ENCODE measurements around the gene SDF2L1.
"Not testable (repeated sequence)": the region's sequence is repeated elsewhere in the genome, so short reads cannot be mapped to it uniquely, and the experiment has no call there.

Gene SDF2L1

DNA sequence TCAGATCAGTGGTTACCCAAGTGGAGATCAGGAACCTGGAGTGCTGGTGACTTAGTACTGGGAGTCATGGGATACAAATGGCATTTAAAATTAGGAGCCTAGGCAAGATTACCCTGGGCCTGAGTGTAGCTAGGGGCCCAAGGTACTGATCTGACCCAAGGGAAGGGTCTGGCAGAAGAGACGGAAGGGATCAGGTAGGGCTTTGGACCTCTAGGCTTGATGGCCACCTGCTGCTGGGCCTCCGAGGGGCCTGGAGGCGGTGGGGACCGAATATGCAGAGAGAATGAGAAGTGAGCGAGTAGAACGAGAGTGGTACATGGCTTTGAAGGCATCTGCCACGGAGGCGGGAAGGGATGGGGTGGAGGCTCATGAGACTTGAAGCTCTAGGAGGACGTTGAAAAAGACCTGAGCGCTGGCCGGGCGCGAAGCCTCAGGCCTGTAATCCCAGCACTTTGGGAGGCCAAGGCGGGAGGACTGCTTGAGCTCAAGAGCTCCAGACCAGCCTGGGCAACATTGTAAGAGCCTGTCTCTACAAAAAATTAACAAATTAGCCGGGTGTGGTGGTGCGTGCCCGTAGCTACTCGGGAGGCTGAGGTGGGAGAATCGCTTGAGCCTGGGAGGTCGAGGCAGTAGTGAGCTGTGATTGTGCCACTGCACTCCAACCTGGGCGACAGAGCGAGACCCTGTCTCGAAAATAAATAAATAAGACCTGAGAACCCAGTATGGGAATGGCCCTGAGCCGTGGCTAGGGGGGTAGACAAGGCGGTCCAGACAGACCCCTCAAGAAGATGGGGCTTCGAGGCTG lies 23.1 kb downstream of the SDF2L1 start:
- no peak for DNase-seq

DNA sequence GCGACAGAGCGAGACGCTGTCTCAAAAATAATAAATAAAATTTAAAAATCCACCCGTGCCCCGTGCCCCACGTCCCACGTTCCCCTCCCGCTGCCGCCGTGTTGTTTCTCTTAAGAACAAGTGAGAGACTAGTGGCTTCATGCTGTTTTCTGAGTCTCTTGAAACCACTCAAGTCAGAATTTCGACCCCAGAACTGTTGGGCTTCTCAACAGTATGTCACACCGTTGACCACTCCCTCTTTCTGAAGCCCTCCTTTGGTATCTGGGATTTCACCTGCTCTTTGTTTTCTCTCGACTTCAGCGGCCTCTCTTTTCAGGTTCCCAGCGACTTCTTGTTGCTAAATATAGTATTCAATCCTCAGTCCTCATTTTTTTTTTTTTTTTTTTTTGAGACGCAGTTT lies 24.7 kb downstream of the SDF2L1 start:
- DNase-seq, result no peak

DNA sequence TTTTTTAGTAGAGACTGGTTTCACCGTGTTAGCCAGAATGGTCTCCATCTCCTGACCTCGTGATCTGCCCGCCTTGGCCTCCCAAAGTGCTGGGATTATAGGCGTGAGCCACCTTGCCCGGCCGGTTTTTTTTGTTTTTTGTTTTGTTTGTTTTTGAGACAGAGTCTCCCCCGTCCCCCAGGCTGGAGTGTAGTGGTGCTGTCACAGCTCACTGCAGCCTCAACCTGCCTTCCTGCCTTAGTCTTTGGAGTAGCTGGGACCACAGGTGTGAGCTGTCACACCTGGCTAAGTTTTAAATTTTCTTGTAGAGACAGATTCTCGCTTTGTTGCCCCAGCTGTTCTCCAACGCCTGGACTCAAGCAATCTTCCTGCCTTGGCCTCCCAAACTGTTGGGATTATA lies 26.9 kb downstream of the SDF2L1 start:
- DNase-seq, result no peak

DNA sequence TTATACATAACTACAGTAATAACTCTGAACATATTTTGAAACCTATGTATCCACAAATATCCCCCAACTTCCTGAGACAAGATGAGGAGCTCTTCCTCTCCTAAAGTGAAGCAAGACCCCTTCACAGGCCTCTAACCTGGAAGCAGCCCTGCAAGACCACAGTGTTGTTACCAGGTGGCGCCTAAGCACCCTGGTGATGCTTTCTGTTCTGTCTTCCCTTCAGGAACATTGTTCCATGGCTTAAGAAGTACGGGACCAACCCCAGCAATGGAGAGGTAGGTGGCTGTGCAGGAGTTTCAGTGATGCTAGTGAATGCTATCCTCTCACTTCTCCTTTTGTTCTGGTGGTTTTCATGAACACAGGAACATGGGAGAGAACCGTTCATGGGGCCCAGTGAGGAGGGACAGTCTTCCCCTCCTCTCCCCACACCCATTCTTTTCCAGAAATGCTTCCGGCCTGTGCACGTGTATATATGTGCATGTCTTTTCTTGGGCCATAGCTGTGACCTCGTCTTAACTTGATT lies 30.1 kb downstream of the SDF2L1 start:
- no peak for DNase-seq

DNA sequence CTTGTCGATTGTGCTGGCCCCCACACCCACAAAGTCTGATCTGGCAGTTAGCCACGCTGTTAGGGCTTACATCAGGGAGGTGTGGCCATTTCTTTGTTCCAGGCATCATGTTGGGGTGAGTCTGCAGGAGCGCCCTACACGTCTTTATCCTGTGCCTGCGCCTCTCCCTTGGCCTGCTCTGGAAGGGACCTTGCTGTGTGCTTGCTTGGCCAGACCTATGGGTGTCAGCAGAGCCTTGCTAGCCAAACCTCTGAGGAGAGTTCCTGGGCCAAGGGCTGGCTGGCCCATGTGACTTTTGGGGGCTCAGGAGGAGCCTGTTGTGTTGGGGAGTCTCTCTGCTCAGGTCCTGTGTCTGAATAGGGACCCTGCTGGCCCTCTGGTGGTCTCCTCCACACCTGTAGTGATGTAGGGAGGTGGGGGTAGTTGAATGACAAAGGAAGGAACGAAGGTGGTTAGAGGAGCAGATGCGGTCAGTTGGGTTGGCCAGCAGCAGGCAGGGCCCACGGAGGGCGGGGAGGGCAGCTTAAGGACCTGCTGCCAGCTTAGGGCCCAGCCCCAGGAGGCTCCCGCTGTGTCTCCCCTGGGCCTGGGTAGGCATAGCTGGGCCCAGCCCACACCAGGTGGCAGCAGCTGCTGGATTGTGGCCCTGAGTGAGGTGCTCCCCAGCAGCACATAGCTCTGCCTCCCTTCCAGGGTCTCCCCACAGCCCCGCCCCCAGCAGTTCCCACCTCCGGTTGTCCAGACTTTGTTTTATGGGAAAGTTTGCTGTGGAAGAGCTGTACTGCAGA lies 31.6 kb downstream of the SDF2L1 start:
- no peak for DNase-seq

DNA sequence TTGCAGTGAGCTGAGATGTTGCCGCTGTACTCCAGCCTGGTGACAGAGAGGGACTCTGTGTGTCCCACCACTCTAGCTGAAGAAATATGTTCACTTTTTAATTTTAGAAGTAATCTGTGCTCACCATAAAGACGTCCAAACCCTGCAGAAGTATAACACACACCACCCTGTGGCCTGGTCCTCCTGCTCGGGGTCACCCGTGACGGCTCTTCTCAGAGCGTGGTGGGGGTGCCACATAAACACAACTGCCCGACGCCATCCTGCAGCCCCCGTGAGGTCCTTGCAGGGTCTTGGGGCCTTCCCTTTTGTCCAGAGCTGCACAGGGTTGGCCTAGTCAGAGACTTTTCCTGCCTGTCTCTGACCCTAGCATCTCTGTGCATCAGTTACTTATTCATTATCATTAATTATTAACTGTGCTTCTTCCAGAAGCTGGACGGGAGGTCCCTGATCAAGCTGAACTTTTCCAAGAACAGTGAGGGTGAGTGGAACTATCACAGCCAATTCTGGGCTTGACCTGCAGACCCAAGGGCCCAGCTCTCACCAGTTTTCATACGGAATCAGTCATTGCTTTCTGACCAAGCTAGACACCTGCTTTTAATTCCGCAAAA lies 32.6 kb downstream of the SDF2L1 start:
- DNase-seq, result no peak

DNA sequence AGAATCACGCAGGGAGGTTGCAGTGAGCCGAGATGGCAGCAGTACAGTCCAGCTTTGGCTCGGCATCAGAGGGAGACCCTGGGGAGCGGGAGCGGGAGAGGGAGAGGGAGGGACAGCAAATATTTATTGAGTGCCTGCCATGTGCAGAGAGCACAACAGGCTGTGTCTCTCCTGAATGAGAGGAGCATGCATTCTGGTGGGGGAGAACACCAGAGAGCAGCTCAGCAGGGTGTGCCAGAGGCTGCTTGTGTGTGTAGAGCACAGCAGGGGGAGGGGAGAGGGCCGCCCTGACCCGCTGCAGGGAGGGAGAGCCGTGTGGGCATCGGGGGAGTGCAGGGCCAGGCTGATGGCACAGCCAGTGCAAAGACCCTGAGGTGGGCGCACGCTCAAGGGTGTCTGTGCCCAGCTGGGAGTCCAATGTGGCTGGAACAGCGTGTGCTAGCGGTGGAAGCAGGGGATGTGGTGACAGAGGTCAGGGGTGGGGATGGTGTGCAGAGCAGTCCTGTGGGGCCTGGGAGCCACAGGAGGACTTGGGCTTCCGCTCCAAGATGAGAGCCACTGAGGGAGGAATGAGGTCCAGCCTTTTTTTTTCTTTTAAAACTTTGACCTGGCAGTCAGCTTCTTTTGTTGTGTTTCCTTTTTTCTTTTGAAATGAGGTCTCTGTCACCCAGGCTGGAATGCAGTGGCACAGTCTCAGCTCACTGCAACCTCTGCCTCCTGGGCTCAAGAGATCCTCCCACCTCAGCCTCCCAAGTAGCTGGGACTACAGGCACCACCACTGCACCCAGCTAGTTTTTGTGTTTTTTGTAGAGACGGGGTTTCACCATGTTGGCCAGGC lies 35.7 kb downstream of the SDF2L1 start:
- DNase-seq, result no peak

DNA sequence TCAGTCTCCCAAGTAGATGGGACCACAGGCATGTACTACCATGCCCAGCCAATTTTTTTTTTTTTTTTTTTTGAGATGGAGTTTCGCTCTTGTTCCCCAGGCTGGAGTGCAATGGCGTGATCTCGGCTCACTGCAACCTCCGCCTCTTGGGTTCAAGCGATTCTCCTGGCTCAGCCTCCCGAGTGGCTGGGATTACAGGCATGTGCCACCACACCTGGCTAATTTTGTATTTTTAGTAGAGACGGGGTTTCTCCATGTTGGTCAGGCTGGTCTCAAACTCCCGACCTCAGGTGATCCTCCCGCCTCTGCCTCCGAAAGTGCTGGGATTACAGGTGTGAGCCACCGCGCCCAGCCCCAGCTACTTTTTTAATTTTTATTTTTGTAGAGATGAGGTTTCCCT lies 36.7 kb downstream of the SDF2L1 start:
- DNase-seq, result not testable (repeated sequence)

DNA sequence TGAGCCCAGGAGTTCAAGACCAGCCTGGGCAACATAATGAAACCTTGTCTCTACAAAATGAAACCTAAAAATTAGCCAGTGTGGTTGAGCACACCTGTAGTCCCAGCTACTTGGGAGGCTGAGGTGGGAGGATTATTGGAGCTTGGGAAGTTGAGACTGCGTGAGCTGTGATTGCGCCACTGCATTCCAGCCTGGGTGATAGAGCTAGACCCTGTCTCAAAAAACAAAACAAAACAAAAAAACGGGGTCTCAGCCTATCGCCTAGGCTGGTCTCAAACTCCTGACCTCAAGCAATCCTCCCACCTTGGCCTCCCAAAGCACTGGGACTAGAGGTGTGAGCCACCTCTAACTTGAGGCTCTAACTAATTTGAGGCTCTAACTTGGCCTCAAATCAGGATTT lies 37.3 kb downstream of the SDF2L1 start:
- DNase-seq, result no peak

DNA sequence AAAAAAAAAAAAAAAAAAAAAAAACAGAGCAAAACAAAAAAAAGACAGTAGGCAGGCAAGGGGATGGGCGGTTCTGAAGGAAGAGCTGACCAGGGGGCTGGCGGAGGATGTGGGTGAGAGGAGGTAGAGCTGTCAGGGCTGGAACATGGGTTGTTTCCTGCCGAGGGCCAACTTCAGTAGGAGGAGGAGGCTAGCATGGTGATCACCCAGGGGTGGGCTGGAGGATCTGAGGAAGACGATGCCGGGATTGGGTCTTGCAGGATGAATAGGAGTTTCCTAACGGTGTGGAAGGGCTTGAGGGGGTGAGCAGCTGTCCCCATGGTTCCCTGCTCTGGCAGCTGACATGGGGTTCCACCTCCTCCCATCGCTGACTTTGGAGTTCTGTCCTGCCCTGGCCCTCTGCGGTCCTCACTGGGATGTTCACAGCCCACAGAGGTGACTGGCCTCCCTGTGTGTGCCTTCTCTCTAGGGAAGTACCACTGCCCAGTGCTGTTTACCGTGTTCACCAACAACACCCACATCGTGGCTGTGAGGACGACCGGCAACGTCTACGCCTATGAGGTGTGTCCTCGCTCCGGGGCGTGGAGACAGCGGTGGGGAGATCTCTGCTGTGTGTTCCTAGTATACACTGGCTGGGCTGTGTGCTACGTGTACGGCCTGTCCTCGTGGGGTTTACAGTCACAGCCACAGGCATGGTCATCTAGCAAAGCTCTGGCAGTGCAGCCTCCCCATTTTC lies 38.9 kb downstream of the SDF2L1 start:
- DNase-seq, result no peak

DNA sequence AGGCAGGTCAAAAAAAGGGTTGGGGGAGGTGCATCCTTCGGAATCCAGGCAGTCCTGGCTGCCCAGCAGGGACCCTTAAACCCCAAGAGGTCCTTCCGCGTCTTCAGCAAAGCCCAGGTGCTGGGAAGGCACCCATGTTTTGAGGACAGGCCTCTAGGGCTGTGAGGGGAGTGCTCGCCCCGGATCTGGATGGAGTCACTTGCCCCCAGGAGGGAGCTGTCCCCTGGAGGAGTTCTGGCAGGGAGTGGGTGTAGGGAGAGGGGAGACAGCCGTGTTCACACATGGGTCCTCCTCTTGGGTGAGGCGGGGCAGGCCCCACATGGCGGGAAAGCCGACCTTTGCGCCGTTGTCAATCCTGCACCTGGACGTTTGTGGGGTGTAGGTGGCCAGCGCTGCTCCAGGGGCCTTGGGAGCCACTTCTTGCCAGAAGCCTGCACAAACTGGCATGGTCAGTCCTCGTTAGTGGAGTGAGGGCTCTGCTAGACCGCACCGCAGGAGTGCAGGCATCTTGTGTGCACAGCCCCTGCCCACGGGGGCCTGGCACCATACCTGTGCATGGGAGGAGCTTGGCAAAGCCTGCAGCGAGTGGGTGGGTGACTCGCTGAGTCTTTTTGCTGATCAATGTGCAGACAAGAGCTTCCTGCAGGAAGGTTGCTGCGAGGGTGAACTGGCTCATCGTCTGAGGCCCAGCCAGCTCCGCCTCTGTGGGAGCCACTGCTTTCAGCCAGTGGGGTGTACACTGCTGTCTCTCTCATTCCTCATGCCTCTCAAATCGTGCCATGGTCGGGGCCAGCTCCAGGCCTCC lies 39.7 kb downstream of the SDF2L1 start:
- DNase-seq, result no peak

DNA sequence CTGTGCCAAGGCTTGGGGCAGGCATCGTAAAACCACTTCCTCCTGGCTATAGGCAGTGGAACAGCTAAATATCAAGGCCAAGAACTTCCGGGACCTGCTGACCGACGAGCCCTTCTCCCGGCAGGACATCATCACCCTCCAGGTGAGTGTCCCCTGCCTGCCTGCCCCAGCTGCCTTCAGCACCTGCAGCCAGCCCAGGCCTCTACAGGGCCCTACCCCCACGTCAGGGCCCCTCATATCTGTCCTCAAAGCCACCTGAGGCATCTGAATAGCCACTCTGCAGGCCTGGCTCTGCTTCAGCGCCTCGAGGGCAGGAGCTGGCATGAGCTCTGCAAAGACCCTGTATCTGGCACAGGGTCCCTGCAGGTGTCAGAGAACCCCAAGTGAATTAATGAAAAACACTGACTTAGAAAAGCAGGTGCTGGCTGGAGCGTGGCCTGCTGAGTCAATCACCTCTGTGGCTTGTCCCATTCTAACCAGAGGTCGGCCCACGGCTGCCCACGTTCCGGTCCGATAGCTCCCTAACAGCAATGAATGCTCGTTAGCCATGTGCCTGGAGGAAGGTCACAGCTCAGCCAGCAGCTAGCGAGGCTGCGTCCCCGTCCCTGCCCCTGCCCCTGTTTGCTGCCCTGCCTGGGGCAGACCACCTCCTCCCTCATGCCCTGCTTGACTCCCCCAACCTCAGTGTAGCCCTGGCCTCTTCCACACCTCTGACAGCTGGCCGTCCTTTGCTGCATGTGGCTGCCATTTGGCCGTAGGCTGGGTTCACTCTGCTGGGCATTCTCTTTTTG lies 40.5 kb downstream of the SDF2L1 start:
- no peak for DNase-seq

DNA sequence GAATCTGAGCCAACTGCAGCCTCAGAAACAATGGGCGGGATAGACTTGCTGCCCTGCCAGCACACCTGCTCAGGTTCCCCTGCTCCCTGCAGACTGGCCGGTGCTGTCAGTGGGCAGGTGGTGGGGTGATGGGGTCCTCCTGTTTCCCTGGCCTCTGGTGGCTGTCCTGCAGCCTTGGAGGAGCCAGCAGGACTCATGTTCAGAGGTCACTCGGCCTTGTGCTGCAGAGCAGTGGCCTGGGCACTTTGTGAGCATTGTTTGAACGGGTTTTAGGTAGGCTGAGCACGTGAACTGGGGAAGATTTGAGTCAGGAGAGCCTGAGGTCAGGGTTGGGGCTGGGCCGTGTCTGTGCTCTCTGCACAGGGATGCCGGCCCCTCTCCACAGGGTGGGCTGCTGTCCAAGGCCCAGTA lies 41.3 kb downstream of the SDF2L1 start:
- DNase-seq, result no peak

DNA sequence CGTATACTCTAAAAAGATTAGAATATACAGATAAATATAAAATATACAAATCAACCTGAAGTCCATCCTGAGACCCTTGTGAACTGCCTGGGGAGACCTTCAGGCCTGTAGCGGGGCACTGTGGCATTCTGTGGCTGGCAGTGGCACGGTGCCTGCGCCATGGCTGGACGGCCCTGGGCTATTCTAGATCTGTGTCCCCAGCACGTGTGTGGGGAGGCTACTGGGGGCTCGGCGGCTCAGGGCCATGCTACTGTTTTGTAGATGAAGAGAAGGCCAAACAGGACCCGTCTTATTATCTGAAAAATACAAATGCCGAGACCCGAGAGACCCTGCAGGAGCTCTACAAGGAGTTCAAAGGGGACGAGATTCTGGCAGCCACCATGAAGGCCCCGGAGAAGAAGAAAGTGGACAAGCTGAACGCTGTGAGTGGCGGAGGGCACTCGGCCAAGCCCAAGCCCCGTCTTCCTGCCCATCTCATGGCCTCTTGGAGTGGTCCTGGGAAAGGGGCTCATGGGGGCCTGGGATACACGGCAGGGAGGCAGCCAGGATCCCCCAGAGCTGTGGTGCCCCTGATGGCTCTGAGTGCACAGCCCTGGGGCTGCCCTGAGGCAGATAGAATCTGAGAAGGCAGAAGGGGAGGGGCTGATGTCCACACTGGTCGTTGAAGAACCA lies 42.5 kb downstream of the SDF2L1 start:
- DNase-seq, result no peak

DNA sequence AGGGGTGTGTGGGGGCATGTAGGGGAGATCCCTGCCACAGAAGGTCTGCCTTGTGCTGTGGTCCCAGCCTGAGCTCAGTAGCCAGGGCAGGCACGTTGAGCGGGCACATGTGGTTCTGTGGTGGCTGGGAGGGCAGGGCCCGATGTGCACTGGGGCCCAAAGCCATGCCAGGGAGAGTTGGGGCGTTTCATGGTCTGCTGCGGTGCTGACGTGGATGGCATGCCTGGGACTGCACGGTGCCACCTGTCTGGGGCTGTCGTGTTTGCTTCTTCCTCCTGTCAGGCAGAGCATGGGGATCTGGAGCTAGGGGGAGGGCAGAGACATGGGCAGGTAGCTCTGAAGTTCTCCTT lies 43.0 kb downstream of the SDF2L1 start:
- DNase-seq, result no peak

DNA sequence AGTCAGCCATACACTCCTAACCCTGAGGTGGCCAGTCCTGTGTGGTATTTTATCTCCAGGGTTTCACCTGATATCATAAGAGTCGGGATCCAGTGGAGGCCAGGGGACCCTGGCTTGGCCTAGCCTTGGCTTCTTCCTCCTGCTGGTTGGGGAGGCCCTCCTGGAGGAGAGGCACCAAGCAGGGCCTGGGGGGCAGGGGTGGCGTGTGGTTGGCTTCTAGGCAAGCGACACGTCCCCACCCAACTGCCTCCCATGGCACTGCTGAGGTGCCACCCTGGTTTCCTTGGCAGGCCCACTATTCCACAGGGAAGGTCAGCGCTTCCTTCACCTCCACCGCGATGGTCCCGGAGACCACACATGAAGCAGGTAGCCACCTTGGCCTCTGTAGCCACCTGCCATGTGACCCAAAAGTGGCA lies 44.1 kb downstream of the SDF2L1 start:
- no peak for DNase-seq

DNA sequence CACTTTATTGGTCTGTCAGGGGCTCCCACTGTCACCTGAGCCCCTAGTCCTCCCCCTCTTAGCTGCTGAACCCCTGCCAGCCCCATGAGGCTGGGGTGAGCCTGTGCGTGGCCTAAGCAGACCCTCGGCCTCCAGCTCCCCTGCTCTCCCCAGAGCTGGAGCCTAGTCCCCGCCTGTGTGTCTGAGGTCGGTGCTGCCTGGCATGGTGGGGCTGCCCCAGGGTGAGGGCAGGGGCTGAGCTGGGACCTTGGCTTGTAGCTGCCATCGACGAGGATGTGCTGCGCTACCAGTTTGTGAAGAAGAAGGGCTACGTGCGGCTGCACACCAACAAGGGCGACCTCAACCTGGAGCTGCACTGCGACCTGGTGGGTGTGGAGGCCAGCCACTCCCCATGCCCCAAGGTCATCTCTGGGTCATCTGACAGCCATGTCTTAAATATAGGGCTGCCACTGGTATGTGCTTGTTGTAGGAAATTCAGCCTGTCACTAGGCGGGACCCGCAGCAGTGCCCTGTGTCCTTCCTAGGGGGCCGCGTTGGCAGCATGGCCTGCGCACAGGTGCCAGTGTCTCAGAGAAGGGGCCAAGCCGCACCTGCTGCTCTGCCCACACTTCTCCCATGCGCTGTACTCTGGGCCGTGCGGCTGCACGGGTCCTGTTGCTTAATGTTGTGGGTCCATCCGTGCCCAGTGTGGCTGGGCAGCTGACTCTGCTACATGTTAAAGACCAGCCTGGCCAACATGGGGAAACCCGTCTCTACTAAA lies 44.7 kb downstream of the SDF2L1 start:
- no peak for DNase-seq

DNA sequence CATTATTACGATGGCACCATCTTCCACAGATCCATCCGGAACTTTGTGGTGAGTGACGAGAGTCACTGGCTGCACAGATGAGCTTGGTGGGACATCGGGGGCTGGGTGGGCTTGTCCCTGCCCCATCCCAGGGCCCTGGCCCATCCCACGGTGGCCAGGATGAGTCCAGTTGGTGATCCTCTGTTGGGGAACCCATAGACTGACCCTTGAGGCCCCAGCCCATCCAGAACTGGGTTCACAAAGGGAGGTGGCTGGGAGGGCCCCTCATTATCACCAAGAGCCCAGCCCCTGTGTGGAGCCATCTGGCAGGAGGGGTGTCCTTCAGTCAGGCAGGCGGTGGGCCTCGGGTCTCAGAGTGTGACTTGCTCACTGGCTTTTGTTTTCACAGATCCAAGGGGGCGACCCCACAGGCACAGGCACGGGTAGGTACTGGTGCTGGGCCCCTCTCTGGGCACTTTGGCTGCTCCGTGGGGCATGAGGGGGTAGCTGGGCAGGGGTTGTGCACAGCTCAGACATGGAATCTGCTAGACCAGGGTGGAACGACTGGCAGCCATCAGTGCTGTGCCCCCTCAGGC lies 45.7 kb downstream of the SDF2L1 start:
- DNase-seq, result no peak

DNA sequence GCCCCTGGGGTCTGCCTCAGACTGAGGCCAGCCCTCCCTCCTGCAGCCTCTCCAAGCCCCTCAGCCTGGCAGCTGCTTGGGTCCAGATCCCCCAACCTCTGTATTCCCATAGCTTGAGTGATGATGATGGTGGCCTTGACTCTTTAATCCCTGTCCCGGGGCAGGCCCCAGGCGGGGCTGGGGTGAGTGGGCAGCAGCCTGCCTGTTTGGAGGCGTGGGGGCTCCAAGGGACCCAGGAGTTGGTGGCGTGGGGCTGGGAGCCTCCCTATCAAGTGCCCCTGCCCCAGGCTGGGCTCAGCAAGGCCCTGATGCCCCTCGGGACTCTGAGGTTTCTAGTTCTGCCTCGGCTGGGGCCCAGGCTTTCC lies 46.2 kb downstream of the SDF2L1 start:
- no peak for DNase-seq

Measured in hematopoietic multipotent progenitor cell treated with erythropoietin and hydrocortisone succinate and interleukin-3 and kit ligand, for 6 days (in vitro differentiated cells).